GM12878 (cell line): ENCODE measurements around the gene IL1R2. TPM values are rescaled to one million over a fixed set of nuclear protein-coding genes. Genes with fewer than 3 reads are reported as not detected.

Source experiments
- BMI1 ChIP-seq: fragments of 450-650 bp; IDR thresholded peaks from 2 replicates; pipeline ENCODE4 v1.6.1; 2016; ENCODE audit warnings: mild to moderate bottlenecking, moderate library complexity, borderline replicate concordance
- E4F1 ChIP-seq: fragments of 450-650 bp; IDR thresholded peaks from 2 replicates; pipeline ENCODE4 v1.6.1; 2018; ENCODE audit warnings: borderline replicate concordance, mild to moderate bottlenecking; ENCODE audit not compliant: partially characterized antibody
- ETV6 ChIP-seq, 2 experiments: fragments of 450-650 bp in 1 of 2; IDR thresholded peaks in 1 of 2; conservative IDR thresholded peaks in 1 of 2; 2 replicates each; pipeline ENCODE4 v1.6.1; 2014; ENCODE audit warnings: antibody characterized with exemption in 1 of 2, borderline replicate concordance in 1 of 2, low read depth in 1 of 2, mild to moderate bottlenecking in 1 of 2, moderate library complexity in 1 of 2
- MLLT1 ChIP-seq: fragments of 450-650 bp; IDR thresholded peaks from 2 replicates; pipeline ENCODE4 v1.6.1; 2016; ENCODE audit warnings: mild to moderate bottlenecking
- SPI1 ChIP-seq: IDR thresholded peaks from 2 replicates; pipeline ENCODE4 v1.6.1; 2011; ENCODE audit warnings: low read depth, mild to moderate bottlenecking, low read length, moderate library complexity, borderline replicate concordance; ENCODE audit not compliant: insufficient read depth
- polyA plus RNA-seq, 11 experiments: library from polyadenylated mRNA; depleted of rRNA in 4 of 11; unstranded in 6 of 11; stranded (reverse) in 5 of 11; fragments of >200 nt; fragmentation: Nextera tagmentation in 4 of 11; fragmentation: Illumina TruSeq in 1 of 11; extraction: Ambion mirVana in 4 of 11; extraction: Trizol in 1 of 11; gene quantifications; 1 replicate in 1 of 11; 2 replicates in 10 of 11; pipeline versions ENCODE4 v1.2.1 to v1.2.3, GENCODE V29; 2011 to 2016; ENCODE audit warnings: inconsistent platforms in 2 of 11, missing spikeins in 2 of 11, low read depth in 1 of 11
- total RNA-seq, 4 experiments: library from RNA; depleted of rRNA in 3 of 4; stranded (reverse); fragments of >200 nt in 3 of 4; fragmentation: Illumina TruSeq in 1 of 4; extraction: Trizol in 1 of 4; gene quantifications; 2 replicates each; pipeline versions ENCODE4 v1.2.1 to v1.2.3, GENCODE V29; 2013 to 2021

IL1R2 gene
- total and polyA plus RNA-seq, 10 of the 15 experiments (the other 5 are each of a cell fraction or from before 2014, with no cell fraction given) = 0.44 to 6.4 (median 0.62) TPM

- TF ChIP-seq MLLT1 = no peak
- TF ChIP-seq ETV6 (conservative IDR thresholded peaks at IDR 0.05 in 1 of 2, IDR thresholded peaks at IDR 0.05 in 1 of 2; ENCODE audit: borderline replicate concordance in 1 of 2, low read depth in 1 of 2) = no peak
- TF ChIP-seq SPI1 = no peak
- TF ChIP-seq E4F1 = no peak
- TF ChIP-seq BMI1 = no peak
- TF ChIP-seq, all 136 proteins: peak for 0
Observed at GRCh38 chr2:101986376-101986775, 5.4 kb upstream of the IL1R2 start (continued).
